Left kidney (tissue), 2 donors: Measurements from ENCODE around the gene PCDHB11. TPM values are rescaled to one million over a fixed set of nuclear protein-coding genes. Genes with fewer than 3 reads are reported as not detected.
"Not testable (repeated sequence)": the region's sequence is repeated elsewhere in the genome, so short reads cannot be mapped to it uniquely, and the experiment has no call there.

ENCODE experiments used
- DNase-seq: peaks from one replicate; pipeline ENCODE4 v3.0.0-alpha.2; 2013
- polyA plus RNA-seq: library from polyadenylated mRNA; unstranded; fragments of 120-200 nt; gene quantifications from one replicate; pipeline ENCODE4 v1.2.1, GENCODE V29; 2013; ENCODE audit not compliant: insufficient read length

PCDHB11 gene
- polyA plus RNA-seq, 1 donor = 4.4 TPM

- DNase-seq = not testable (repeated sequence)
Measured at GRCh38 chr5:141184117-141184855, 15.1 kb upstream of the PCDHB11 start.

DNA sequence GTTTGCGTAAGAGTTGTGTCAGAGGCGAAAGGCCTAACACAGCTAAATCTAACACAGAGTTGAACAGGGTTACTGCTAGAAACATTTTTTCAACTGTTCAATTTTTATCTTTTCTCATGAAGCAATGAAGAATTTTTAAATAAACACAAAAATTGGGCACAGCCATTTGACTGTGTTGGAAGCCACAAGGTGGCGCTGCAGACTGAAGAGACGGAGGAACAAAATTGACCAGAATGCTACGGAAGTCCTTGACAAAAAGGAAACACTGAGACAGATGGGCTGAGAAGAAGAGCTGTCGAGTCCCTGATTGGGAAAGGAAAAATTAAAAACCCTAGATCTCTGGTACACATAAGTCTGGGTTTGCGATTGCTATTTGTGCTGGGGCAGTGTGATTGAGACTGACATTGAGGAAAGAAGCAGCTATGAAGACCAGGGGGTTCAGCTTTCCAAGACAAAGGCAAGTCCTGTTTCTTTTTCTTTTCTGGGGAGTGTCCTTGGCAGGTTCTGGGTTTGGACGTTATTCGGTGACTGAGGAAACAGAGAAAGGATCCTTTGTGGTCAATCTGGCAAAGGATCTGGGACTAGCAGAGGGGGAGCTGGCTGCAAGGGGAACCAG lies 12.4 kb upstream of the PCDHB11 start, which contains the start of gene PCDHB9:
Gene PCDHB9, plus strand, starts transcription at position 265 of the 616 bp plus-strand sequence. Its CDS starts 158 bp downstream, at position 423.
- no peak for DNase-seq

DNA sequence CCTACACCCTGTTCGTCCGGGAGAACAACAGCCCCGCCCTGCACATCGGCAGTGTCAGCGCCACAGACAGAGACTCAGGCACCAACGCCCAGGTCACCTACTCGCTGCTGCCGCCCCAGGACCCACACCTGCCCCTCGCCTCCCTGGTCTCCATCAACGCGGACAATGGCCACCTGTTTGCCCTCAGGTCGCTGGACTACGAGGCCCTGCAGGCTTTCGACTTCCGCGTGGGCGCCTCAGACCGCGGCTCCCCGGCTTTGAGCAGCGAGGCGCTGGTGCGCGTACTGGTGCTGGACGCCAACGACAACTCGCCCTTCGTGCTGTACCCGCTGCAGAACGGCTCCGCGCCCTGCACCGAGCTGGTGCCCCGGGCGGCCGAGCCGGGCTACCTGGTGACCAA lies 10.7 kb upstream of the PCDHB11 start:
- DNase-seq = not testable (repeated sequence)

GRCh38 chr5:141189131-141189530 lies 10.3 kb upstream of the PCDHB11 start:
- DNase-seq = not testable (repeated sequence)

DNA sequence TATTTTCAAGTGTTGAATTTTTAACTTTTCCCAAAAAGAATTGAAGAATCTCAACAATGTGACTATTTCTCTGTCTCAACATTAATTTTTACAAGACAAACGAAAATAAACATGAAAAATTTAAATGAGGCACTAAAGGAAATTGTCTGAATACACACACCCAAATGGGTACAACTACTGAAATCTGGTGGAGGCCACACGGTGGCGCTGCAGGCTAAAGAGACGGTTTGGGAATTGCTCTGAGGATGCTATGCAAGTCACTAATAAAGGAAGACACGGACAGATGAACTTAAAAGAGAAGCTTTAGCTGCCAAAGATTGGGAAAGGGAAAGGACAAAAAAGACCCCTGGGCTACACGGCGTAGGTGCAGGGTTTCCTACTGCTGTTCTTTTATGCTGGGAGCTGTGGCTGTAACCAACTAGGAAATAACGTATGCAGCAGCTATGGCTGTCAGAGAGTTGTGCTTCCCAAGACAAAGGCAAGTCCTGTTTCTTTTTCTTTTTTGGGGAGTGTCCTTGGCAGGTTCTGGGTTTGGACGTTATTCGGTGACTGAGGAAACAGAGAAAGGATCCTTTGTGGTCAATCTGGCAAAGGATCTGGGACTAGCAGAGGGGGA lies 7.2 kb upstream of the PCDHB11 start, which contains the start of gene PCDHB10:
Gene PCDHB10, plus strand, starts transcription at position 244 of the 616 bp plus-strand sequence. Its CDS starts 200 bp downstream, at position 444.
- no peak for DNase-seq

DNA sequence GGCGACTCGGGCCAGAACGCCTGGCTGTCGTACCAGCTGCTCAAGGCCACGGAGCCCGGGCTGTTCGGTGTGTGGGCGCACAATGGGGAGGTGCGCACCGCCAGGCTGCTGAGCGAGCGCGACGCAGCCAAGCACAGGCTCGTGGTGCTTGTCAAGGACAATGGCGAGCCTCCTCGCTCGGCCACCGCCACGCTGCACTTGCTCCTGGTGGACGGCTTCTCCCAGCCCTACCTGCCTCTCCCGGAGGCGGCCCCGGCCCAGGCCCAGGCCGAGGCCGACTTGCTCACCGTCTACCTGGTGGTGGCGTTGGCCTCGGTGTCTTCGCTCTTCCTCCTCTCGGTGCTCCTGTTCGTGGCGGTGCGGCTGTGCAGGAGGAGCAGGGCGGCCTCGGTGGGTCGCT lies 5.1 kb upstream of the PCDHB11 start:
- not testable (repeated sequence) for DNase-seq

DNA sequence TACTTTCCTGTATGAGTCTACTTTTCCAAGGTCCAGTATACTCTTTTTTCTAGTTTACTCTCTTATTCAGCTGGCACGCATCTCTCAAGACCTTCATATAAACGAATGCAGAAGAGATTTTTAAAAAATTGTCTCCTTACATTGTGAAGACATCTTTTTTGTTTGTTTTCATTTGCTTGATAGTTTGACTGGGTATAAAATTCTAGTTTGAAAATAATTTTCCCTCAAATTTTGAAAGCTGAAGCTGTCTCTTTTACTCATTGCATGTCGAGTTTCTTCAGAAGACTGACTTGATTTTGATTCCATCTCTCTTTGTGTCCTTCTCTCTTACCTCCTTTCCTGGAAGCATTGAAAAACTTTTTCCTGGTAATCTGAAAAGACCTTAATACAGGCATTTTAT lies 3.1 kb upstream of the PCDHB11 start:
- no peak for DNase-seq

GRCh38 chr5:141201126-141201525 lies 1.7 kb downstream of the PCDHB11 start:
- not testable (repeated sequence) for DNase-seq

DNA sequence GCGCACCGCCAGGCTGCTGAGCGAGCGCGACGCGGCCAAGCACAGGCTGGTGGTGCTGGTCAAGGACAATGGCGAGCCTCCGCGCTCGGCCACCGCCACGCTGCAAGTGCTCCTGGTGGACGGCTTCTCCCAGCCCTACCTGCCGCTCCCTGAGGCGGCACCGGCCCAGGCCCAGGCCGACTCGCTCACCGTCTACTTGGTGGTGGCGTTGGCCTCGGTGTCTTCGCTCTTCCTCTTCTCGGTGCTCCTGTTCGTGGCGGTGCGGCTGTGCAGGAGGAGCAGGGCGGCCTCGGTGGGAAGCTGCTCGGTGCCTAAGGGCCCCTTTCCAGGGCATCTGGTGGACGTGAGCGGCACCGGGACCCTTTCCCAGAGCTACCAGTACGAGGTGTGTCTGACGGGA lies 2.2 kb downstream of the PCDHB11 start:
- DNase-seq = not testable (repeated sequence)

DNA sequence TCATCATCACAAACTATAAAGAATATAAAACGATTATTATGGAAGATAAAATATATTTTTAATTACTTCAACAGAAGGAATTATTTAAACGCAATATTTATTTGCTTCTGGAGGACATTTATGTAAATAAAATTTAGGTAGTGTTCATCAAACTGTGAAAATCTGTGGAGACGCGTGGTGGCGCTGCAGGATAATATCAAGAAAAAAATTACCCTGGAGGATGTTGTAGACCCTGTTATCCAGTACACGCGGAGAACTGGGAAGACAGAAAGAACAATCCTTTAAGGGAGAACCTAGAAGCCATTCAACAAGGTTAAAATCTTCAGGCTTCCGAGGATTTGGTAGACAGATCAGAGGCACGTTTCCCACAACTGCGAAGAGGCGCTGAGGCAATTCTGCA lies 9.1 kb downstream of the PCDHB11 start, which contains the start of gene PCDHB12:
Gene PCDHB12, plus strand, starts transcription at position 242 of the 400 bp plus-strand sequence. CDS start 189 bp downstream, outside the sequence.
- DNase-seq = no peak

DNA sequence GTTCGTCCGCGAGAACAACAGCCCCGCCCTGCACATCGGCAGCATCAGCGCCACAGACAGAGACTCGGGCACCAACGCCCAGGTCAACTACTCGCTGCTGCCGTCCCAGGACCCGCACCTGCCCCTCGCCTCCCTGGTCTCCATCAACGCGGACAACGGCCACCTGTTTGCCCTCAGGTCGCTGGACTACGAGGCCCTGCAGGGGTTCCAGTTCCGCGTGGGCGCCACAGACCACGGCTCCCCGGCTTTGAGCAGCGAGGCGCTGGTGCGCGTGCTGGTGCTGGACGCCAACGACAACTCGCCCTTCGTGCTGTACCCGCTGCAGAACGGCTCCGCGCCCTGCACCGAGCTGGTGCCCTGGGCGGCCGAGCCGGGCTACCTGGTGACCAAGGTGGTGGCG lies 10.9 kb downstream of the PCDHB11 start:
- not testable (repeated sequence) for DNase-seq

DNA sequence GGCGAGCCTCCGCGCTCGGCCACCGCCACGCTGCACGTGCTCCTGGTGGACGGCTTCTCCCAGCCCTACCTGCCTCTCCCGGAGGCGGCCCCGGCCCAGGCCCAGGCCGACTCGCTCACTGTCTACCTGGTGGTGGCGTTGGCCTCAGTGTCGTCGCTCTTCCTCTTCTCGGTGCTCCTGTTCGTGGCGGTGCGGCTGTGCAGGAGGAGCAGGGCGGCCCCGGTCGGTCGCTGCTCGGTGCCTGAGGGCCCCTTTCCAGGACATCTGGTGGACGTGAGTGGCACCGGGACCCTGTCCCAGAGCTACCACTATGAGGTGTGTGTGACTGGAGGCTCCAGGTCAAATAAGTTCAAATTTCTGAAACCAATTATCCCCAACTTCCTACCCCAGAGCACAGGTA lies 11.4 kb downstream of the PCDHB11 start:
- not testable (repeated sequence) for DNase-seq

GRCh38 chr5:141213656-141214339 lies 14.4 kb downstream of the PCDHB11 start, which contains the start of gene PCDHB13:
Gene PCDHB13 (plus strand): TSS chr5:141213919. CDS start chr5:141214124, 205 bp downstream.
- not testable (repeated sequence) for DNase-seq

DNA sequence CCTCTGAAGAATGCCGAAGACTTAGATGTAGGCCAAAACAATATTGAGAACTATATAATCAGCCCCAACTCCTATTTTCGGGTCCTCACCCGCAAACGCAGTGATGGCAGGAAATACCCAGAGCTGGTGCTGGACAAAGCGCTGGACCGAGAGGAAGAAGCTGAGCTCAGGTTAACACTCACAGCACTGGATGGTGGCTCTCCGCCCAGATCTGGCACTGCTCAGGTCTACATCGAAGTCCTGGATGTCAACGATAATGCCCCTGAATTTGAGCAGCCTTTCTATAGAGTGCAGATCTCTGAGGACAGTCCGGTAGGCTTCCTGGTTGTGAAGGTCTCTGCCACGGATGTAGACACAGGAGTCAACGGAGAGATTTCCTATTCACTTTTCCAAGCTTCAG lies 15.2 kb downstream of the PCDHB11 start:
- DNase-seq = not testable (repeated sequence)

DNA sequence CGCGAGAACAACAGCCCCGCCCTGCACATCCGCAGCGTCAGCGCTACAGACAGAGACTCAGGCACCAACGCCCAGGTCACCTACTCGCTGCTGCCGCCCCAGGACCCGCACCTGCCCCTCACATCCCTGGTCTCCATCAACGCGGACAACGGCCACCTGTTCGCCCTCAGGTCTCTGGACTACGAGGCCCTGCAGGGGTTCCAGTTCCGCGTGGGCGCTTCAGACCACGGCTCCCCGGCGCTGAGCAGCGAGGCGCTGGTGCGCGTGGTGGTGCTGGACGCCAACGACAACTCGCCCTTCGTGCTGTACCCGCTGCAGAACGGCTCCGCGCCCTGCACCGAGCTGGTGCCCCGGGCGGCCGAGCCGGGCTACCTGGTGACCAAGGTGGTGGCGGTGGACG lies 16.1 kb downstream of the PCDHB11 start:
- DNase-seq = not testable (repeated sequence)

GRCh38 chr5:141216035-141216434 lies 16.6 kb downstream of the PCDHB11 start:
- not testable (repeated sequence) for DNase-seq

- peak; percentile 15 for DNase-seq
Measured at GRCh38 chr5:141223112-141223783, 23.8 kb downstream of the PCDHB11 start, which contains the start of gene PCDHB14. Gene PCDHB14 (plus strand): TSS chr5:141223343. CDS start chr5:141223506, 163 bp downstream.

GRCh38 chr5:141224844-141225243 lies 25.4 kb downstream of the PCDHB11 start:
- not testable (repeated sequence) for DNase-seq

DNA sequence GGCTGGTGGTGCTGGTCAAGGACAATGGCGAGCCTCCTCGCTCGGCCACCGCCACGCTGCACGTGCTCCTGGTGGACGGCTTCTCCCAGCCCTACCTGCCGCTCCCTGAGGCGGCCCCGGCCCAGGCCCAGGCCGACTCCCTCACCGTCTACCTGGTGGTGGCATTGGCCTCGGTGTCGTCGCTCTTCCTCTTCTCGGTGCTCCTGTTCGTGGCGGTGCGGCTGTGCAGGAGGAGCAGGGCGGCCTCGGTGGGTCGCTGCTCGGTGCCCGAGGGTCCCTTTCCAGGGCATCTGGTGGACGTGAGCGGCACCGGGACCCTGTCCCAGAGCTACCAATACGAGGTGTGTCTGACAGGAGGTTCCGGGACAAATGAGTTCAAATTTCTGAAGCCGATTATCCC lies 26.0 kb downstream of the PCDHB11 start:
- not testable (repeated sequence) for DNase-seq

- DNase-seq = no peak
Measured at GRCh38 chr5:141234109-141234667, 34.8 kb downstream of the PCDHB11 start.

- DNase-seq = not testable (repeated sequence)
Measured at GRCh38 chr5:141235922-141236321, 36.5 kb downstream of the PCDHB11 start.
